Measurements from ENCODE around the gene PABPC3. TPM values are rescaled to one million over a fixed set of nuclear protein-coding genes. Genes with fewer than 3 reads are reported as not detected.

Gene PABPC3
- total and polyA plus RNA-seq, 2 donors (not counting 1 experiment from before 2014, with no cell fraction given) = 0.17 to 0.27 TPM

- H3K36me3 ChIP-seq (ENCODE audit: control insufficient read depth, insufficient read depth, low read length) = no peaks in the 10 kb centered on the region
- no peak overlapping the region for H3K4me2 ChIP-seq (ENCODE audit: extremely low read depth, insufficient read depth, low read length)
- H3K9ac ChIP-seq (ENCODE audit: insufficient read depth, low read length) = no peak overlapping the region
- no peaks in the 10 kb centered on the region for H4K20me1 ChIP-seq (ENCODE audit: control insufficient read depth, extremely low read depth, insufficient read depth, low read length)
- H3K27ac ChIP-seq (ENCODE audit: insufficient read depth, low read length) = no peak overlapping the region
- no peaks in the 10 kb centered on the region for H3K27me3 ChIP-seq (ENCODE audit: control insufficient read depth, insufficient read depth, low read length)
- H3K9me3 ChIP-seq (ENCODE audit: control insufficient read depth, insufficient read depth, low read depth, low read length) = no peaks in the 10 kb centered on the region
- DNase-seq (ENCODE audit: low read depth in 2 of 2) = no peak
- H3K4me3 ChIP-seq (replicated peaks in 1 of 4; ENCODE audit: control extremely low read depth in 1 of 4, insufficient read depth in 1 of 4, low read depth in 3 of 4, low read length in 4 of 4) = no peak overlapping the region
- TF ChIP-seq EZH2 (IDR thresholded peaks at IDR 0.05; ENCODE audit: low read length, missing control alignments) = no peak
- TF ChIP-seq, protein P1, sequence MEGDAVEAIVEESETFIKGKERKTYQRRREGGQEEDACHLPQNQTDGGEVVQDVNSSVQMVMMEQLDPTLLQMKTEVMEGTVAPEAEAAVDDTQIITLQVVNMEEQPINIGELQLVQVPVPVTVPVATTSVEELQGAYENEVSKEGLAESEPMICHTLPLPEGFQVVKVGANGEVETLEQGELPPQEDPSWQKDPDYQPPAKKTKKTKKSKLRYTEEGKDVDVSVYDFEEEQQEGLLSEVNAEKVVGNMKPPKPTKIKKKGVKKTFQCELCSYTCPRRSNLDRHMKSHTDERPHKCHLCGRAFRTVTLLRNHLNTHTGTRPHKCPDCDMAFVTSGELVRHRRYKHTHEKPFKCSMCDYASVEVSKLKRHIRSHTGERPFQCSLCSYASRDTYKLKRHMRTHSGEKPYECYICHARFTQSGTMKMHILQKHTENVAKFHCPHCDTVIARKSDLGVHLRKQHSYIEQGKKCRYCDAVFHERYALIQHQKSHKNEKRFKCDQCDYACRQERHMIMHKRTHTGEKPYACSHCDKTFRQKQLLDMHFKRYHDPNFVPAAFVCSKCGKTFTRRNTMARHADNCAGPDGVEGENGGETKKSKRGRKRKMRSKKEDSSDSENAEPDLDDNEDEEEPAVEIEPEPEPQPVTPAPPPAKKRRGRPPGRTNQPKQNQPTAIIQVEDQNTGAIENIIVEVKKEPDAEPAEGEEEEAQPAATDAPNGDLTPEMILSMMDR (conservative IDR thresholded peaks at IDR 0.05 in 1 of 2, IDR thresholded peaks at IDR 0.05 in 1 of 2; ENCODE audit: low read depth in 1 of 2, low read length in 2 of 2) = no peak
- H3K4me1 ChIP-seq (ENCODE audit: control insufficient read depth, extremely low read depth, insufficient read depth, low read length) = no peaks in the 10 kb centered on the region
- no peaks in the 10 kb centered on the region for H3K79me2 ChIP-seq (ENCODE audit: control insufficient read depth, insufficient read depth, low read length)
- no peak overlapping the region for H2AFZ ChIP-seq (ENCODE audit: low read length)
Measured at GRCh38 chr13:25116044-25116443, 20.1 kb downstream of the PABPC3 start.

GRCh38 chr13:25117312-25117711, 21.4 kb downstream of the PABPC3 start:
- Histone ChIP-seq H4K20me1 (ENCODE audit: control insufficient read depth, extremely low read depth, insufficient read depth, low read length) (no peaks in the 10 kb centered on the region), H3K27ac (ENCODE audit: insufficient read depth, low read length) (no peak overlapping the region), H3K4me1 (ENCODE audit: control insufficient read depth, extremely low read depth, insufficient read depth, low read length) (no peaks in the 10 kb centered on the region), H3K36me3 (ENCODE audit: control insufficient read depth, insufficient read depth, low read length) (no peaks in the 10 kb centered on the region), H3K9me3 (ENCODE audit: control insufficient read depth, insufficient read depth, low read depth, low read length) (no peaks in the 10 kb centered on the region), H3K27me3 (ENCODE audit: control insufficient read depth, insufficient read depth, low read length) (no peaks in the 10 kb centered on the region), H3K9ac (ENCODE audit: insufficient read depth, low read length) (no peak overlapping the region), H3K79me2 (ENCODE audit: control insufficient read depth, insufficient read depth, low read length) (no peaks in the 10 kb centered on the region), H3K4me3 (replicated peaks in 1 of 4; ENCODE audit: control extremely low read depth in 1 of 4, insufficient read depth in 1 of 4, low read depth in 3 of 4, low read length in 4 of 4) (no peak overlapping the region), H3K4me2 (ENCODE audit: extremely low read depth, insufficient read depth, low read length) (no peak overlapping the region), H2AFZ (ENCODE audit: low read length) (no peak overlapping the region)
- DNase-seq (ENCODE audit: low read depth in 2 of 2) = no peak
- TF ChIP-seq, protein P1 (conservative IDR thresholded peaks at IDR 0.05 in 1 of 2, IDR thresholded peaks at IDR 0.05 in 1 of 2; ENCODE audit: low read depth in 1 of 2, low read length in 2 of 2) = no peak
- TF ChIP-seq EZH2 (IDR thresholded peaks at IDR 0.05; ENCODE audit: low read length, missing control alignments) = no peak

- DNase-seq (ENCODE audit: low read depth in 2 of 2) = no peak
- no peaks in the 10 kb centered on the region for H3K27me3 ChIP-seq (ENCODE audit: control insufficient read depth, insufficient read depth, low read length)
- no peaks in the 10 kb centered on the region for H3K4me1 ChIP-seq (ENCODE audit: control insufficient read depth, extremely low read depth, insufficient read depth, low read length)
- TF ChIP-seq EZH2 (IDR thresholded peaks at IDR 0.05; ENCODE audit: low read length, missing control alignments) = no peak
- H3K9me3 ChIP-seq (ENCODE audit: control insufficient read depth, insufficient read depth, low read depth, low read length) = no peaks in the 10 kb centered on the region
- no peak overlapping the region for H3K4me3 ChIP-seq (replicated peaks in 1 of 4; ENCODE audit: control extremely low read depth in 1 of 4, insufficient read depth in 1 of 4, low read depth in 3 of 4, low read length in 4 of 4)
- H3K4me2 ChIP-seq (ENCODE audit: extremely low read depth, insufficient read depth, low read length) = no peak overlapping the region
- no peak overlapping the region for H3K27ac ChIP-seq (ENCODE audit: insufficient read depth, low read length)
- no peak overlapping the region for H2AFZ ChIP-seq (ENCODE audit: low read length)
- no peaks in the 10 kb centered on the region for H4K20me1 ChIP-seq (ENCODE audit: control insufficient read depth, extremely low read depth, insufficient read depth, low read length)
- H3K36me3 ChIP-seq (ENCODE audit: control insufficient read depth, insufficient read depth, low read length) = no peaks in the 10 kb centered on the region
- no peaks in the 10 kb centered on the region for H3K79me2 ChIP-seq (ENCODE audit: control insufficient read depth, insufficient read depth, low read length)
- no peak overlapping the region for H3K9ac ChIP-seq (ENCODE audit: insufficient read depth, low read length)
Measured at GRCh38 chr13:25118378-25118905, 22.5 kb downstream of the PABPC3 start.

Data from fibroblast of lung (primary cell).